ENCODE results near the gene RTN4IP1.

- TF ChIP-seq, protein P1, sequence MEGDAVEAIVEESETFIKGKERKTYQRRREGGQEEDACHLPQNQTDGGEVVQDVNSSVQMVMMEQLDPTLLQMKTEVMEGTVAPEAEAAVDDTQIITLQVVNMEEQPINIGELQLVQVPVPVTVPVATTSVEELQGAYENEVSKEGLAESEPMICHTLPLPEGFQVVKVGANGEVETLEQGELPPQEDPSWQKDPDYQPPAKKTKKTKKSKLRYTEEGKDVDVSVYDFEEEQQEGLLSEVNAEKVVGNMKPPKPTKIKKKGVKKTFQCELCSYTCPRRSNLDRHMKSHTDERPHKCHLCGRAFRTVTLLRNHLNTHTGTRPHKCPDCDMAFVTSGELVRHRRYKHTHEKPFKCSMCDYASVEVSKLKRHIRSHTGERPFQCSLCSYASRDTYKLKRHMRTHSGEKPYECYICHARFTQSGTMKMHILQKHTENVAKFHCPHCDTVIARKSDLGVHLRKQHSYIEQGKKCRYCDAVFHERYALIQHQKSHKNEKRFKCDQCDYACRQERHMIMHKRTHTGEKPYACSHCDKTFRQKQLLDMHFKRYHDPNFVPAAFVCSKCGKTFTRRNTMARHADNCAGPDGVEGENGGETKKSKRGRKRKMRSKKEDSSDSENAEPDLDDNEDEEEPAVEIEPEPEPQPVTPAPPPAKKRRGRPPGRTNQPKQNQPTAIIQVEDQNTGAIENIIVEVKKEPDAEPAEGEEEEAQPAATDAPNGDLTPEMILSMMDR (IDR thresholded peaks at IDR 0.05; ENCODE audit: low read length), result no peak
- no peak for TF ChIP-seq EZH2phosphoT487 (IDR thresholded peaks at IDR 0.05; ENCODE audit: low read length)
Observed at GRCh38 chr6:106613590-106613989, 15.7 kb downstream of the RTN4IP1 start.

All from MM.1S (cell line).